Subcutaneous abdominal adipose tissue (tissue), 5 donors: ENCODE results near the gene CADPS.

Experiments used
- H3K27ac ChIP-seq: one replicate; pipeline ENCODE4 v1.7.0; 2013; ENCODE audit warnings: low read depth, mild to moderate bottlenecking, inconsistent platforms, low read length, moderate library complexity
- H3K27me3 ChIP-seq, 5 donors: one replicate each; pipeline ENCODE4 v1.7.0; 2013; ENCODE audit warnings: low read length in 5 of 5, inconsistent platforms in 1 of 5; ENCODE audit not compliant: control insufficient read depth in 5 of 5, insufficient read depth in 4 of 5
- H3K36me3 ChIP-seq, 5 donors: one replicate each; pipeline ENCODE4 v1.7.0; 2013; ENCODE audit warnings: low read length in 5 of 5; ENCODE audit not compliant: control insufficient read depth in 5 of 5, insufficient read depth in 5 of 5
- H3K4me1 ChIP-seq, 5 donors: one replicate each; pipeline ENCODE4 v1.7.0; 2013; ENCODE audit warnings: low read length in 5 of 5, mild to moderate bottlenecking in 3 of 5, moderate library complexity in 1 of 5; ENCODE audit not compliant: control insufficient read depth in 5 of 5, insufficient read depth in 5 of 5
- H3K4me3 ChIP-seq, 5 donors: one replicate each; pipeline ENCODE4 v1.7.0; 2013; ENCODE audit warnings: low read length in 5 of 5, low read depth in 1 of 5
- H3K9ac ChIP-seq, 5 donors: one replicate each; pipeline ENCODE4 v1.7.0; 2013; ENCODE audit warnings: low read length in 5 of 5, mild to moderate bottlenecking in 4 of 5, moderate library complexity in 3 of 5
- H3K9me3 ChIP-seq, 5 donors: one replicate each; pipeline ENCODE4 v1.7.0; 2013; ENCODE audit warnings: low read length in 5 of 5; ENCODE audit not compliant: control insufficient read depth in 5 of 5
- donor health status: healthy.
- donor health status: healthy.
- donor health status: healthy.
- donor health status: healthy.
- donor health status: healthy.

Gene CADPS

GRCh38 chr3:62632510-62633294 is 242.5 kb downstream of the CADPS start:
- no peak overlapping the region for H3K9ac ChIP-seq
- no peak overlapping the region for H3K27ac ChIP-seq
- no peak overlapping the region for H3K4me3 ChIP-seq
- H3K9me3 ChIP-seq = no peaks in the 10 kb centered on the region
- no peaks in the 10 kb centered on the region for H3K4me1 ChIP-seq
- H3K36me3 ChIP-seq = no peaks in the 10 kb centered on the region
- peaks cover 0 to 11% (median 4%) of the 10 kb centered on the region in 5 donors for H3K27me3 ChIP-seq

GRCh38 chr3:62631488-62631887 is 243.7 kb downstream of the CADPS start:
- H3K4me3 ChIP-seq = no peak overlapping the region
- H3K9ac ChIP-seq = no peak overlapping the region
- no peaks in the 10 kb centered on the region for H3K4me1 ChIP-seq
- H3K36me3 ChIP-seq = no peaks in the 10 kb centered on the region
- no peak overlapping the region for H3K27ac ChIP-seq
- peaks cover 0 to 11% (median 4%) of the 10 kb centered on the region in 5 donors for H3K27me3 ChIP-seq
- no peaks in the 10 kb centered on the region for H3K9me3 ChIP-seq

DNA sequence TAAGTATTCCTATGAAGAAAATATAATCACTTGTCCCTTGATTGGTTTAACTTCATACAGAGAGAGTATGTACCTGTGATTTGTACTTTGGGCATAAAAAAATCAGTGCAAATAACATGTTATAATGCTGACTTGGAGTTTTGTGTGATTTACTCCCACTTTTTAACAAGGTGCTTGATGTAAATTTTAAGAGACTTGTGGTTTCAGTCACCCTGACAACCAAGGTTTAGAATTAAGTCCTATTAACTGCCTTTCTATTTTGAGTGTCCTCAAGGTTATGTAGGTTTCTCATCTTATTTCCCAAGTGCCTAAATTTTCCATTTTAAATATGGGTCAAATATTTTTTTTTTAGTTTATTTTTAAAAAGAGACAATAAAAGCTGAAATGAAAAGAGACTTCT is 244.6 kb downstream of the CADPS start:
- H3K4me1 ChIP-seq = no peaks in the 10 kb centered on the region
- H3K27me3 ChIP-seq = peaks cover 0 to 11% (median 4%) of the 10 kb centered on the region in 5 donors
- H3K4me3 ChIP-seq = no peak overlapping the region
- H3K27ac ChIP-seq = no peak overlapping the region
- H3K9ac ChIP-seq = no peak overlapping the region
- no peaks in the 10 kb centered on the region for H3K36me3 ChIP-seq
- H3K9me3 ChIP-seq = no peaks in the 10 kb centered on the region

DNA sequence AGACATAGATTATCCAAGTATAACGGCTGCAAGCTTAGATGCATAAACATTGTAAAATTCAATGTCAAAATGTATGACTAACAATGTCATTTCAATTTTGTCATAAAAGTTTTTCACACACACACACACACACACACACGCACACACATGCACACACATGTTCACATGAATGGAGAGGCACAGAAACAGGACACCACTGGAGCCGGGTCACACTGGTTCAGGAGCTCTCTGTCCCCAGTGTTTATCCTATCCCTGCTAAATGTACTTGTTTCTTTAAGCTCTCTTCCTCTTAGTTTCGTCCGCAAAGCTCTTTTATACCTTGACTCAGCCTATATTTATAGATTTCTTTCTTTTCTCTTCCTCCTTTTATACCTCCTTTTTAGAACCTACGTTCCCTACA is 249.9 kb downstream of the CADPS start:
- no peaks in the 10 kb centered on the region for H3K4me1 ChIP-seq
- H3K27me3 ChIP-seq = no peaks in the 10 kb centered on the region
- no peaks in the 10 kb centered on the region for H3K9me3 ChIP-seq
- no peaks in the 10 kb centered on the region for H3K36me3 ChIP-seq
- no peak overlapping the region for H3K27ac ChIP-seq
- H3K4me3 ChIP-seq = no peak overlapping the region
- no peak overlapping the region for H3K9ac ChIP-seq

GRCh38 chr3:62624185-62624584 is 251.0 kb downstream of the CADPS start:
- Histone ChIP-seq H3K36me3 (no peaks in the 10 kb centered on the region), H3K27me3 (no peaks in the 10 kb centered on the region), H3K27ac (no peak overlapping the region), H3K9ac (no peak overlapping the region), H3K4me1 (no peaks in the 10 kb centered on the region), H3K9me3 (no peaks in the 10 kb centered on the region), H3K4me3 (no peak overlapping the region)

DNA sequence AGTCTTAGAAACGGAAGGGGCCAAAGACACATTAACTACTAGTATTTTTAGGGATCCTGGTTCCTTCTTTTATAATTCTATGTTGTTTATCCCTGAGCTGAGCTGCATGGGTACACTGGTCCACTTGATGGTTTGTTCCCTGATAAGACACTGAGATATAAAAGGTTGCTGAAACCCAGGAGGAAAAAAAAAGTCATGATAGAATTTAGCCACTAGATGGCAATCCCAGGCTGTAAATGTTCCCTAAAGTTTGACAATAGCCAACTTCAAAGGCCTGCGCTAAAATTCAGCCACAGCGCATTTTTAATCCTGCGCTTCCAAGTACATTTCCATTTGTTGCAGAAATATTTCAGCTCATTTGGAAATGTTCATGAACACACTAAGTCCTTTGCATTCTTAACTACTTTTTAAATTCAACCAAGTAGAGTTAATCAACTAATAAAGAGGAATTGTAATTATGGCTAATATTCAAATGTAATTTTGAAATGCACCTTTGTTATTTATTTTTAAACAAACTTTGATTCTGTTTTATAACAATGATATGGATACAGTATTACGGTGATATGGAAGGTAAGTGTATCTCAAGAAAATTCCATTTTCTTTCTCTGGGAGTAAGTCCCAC is 252.6 kb downstream of the CADPS start:
- H3K4me3 ChIP-seq = no peak overlapping the region
- no peak overlapping the region for H3K27ac ChIP-seq
- H3K36me3 ChIP-seq = no peaks in the 10 kb centered on the region
- H3K9me3 ChIP-seq = no peaks in the 10 kb centered on the region
- no peak overlapping the region for H3K9ac ChIP-seq
- H3K4me1 ChIP-seq = no peaks in the 10 kb centered on the region
- no peaks in the 10 kb centered on the region for H3K27me3 ChIP-seq

GRCh38 chr3:62621925-62622324 is 253.3 kb downstream of the CADPS start:
- Histone ChIP-seq H3K4me3 (no peak overlapping the region), H3K9ac (no peak overlapping the region)

GRCh38 chr3:62621176-62621575 is 254.0 kb downstream of the CADPS start:
- Histone ChIP-seq H3K27ac (no peak overlapping the region), H3K9me3 (no peaks in the 10 kb centered on the region)

More at GRCh38 chr3:62621925-62622324, 253.3 kb downstream of the CADPS start:
- Histone ChIP-seq H3K27ac (no peak overlapping the region), H3K36me3 (no peaks in the 10 kb centered on the region), H3K9me3 (no peaks in the 10 kb centered on the region), H3K27me3 (no peaks in the 10 kb centered on the region), H3K4me1 (no peaks in the 10 kb centered on the region)

GRCh38 chr3:62615258-62615849 is 259.9 kb downstream of the CADPS start:
- H3K36me3 ChIP-seq = no peaks in the 10 kb centered on the region
- H3K4me3 ChIP-seq = no peak overlapping the region
- H3K27me3 ChIP-seq = peaks cover 0 to 8% (median 0%) of the 10 kb centered on the region in 5 donors
- H3K4me1 ChIP-seq = no peaks in the 10 kb centered on the region
- no peak overlapping the region for H3K9ac ChIP-seq
- H3K9me3 ChIP-seq = no peaks in the 10 kb centered on the region
- H3K27ac ChIP-seq = no peak overlapping the region

More at GRCh38 chr3:62621176-62621575, 254.0 kb downstream of the CADPS start:
- no peaks in the 10 kb centered on the region for H3K36me3 ChIP-seq
- no peaks in the 10 kb centered on the region for H3K4me1 ChIP-seq
- H3K9ac ChIP-seq = no peak overlapping the region
- no peak overlapping the region for H3K4me3 ChIP-seq
- no peaks in the 10 kb centered on the region for H3K27me3 ChIP-seq

GRCh38 chr3:62614527-62614926 is 260.7 kb downstream of the CADPS start:
- H3K36me3 ChIP-seq = no peaks in the 10 kb centered on the region
- no peaks in the 10 kb centered on the region for H3K4me1 ChIP-seq
- no peak overlapping the region for H3K9ac ChIP-seq
- H3K9me3 ChIP-seq = no peaks in the 10 kb centered on the region
- peaks cover 0 to 8% (median 0%) of the 10 kb centered on the region in 5 donors for H3K27me3 ChIP-seq
- H3K27ac ChIP-seq = no peak overlapping the region
- H3K4me3 ChIP-seq = no peak overlapping the region
